Uterus (tissue), 2 donors: Measurements from ENCODE around the gene DSG1.

Experiments used
- CTCF ChIP-seq, 4 experiments: fragments of 200-600 bp in 2 of 4; fragments of 450-650 bp in 2 of 4; sonication (generic) in 2 of 4; IDR thresholded peaks; one replicate each; pipeline ENCODE4 v1.5.1; 2016 to 2019; ENCODE audit warnings: antibody characterized with exemption in 4 of 4, mild to moderate bottlenecking in 2 of 4, moderate library complexity in 1 of 4
- POLR2A ChIP-seq, 2 donors: fragments of 450-650 bp; IDR thresholded peaks; one replicate each; pipeline ENCODE4 v1.6.1; 2016; ENCODE audit warnings: antibody characterized with exemption in 2 of 2, mild to moderate bottlenecking in 1 of 2, moderate library complexity in 1 of 2

- no peak for TF ChIP-seq CTCF (IDR thresholded peaks at IDR 0.05)
- TF ChIP-seq POLR2A (IDR thresholded peaks at IDR 0.05): no peak
Observed at GRCh38 chr18:31401156-31402025, 83.4 kb downstream of the DSG1 start.
